Measurements from ENCODE around the gene VPS4B.
"Not testable (repeated sequence)": the region's sequence is repeated elsewhere in the genome, so short reads cannot be mapped to it uniquely, and the experiment has no call there.

Gene VPS4B

GRCh38 chr18:63367053-63367953 is 55.0 kb downstream of the VPS4B start, which contains the start of gene KDSR:
KDSR (minus strand) TSS chr18:63367206; CDS start chr18:63367118, 88 bp downstream.
- DNase-seq (ENCODE audit: low read depth in 2 of 2): peak; percentile 98

GRCh38 chr18:63366213-63367052 is 55.8 kb downstream of the VPS4B start:
- DNase-seq (ENCODE audit: low read depth in 2 of 2): no peak

- no peak for DNase-seq (ENCODE audit: low read depth in 2 of 2)
Observed at GRCh38 chr18:63365876-63366212, 56.4 kb downstream of the VPS4B start.

GRCh38 chr18:63363951-63364350 is 58.3 kb downstream of the VPS4B start:
- no peak for DNase-seq (ENCODE audit: low read depth in 2 of 2)

GRCh38 chr18:63363420-63363819 is 58.9 kb downstream of the VPS4B start:
- DNase-seq (ENCODE audit: low read depth in 2 of 2): not testable (repeated sequence)

GRCh38 chr18:63356272-63356896 is 65.9 kb downstream of the VPS4B start:
- no peak for DNase-seq (ENCODE audit: low read depth in 2 of 2)

GRCh38 chr18:63350230-63350629 is 72.0 kb downstream of the VPS4B start:
- no peak for DNase-seq (ENCODE audit: low read depth in 2 of 2)

GRCh38 chr18:63348508-63349136 is 73.7 kb downstream of the VPS4B start:
- DNase-seq (ENCODE audit: low read depth in 2 of 2): no peak

GRCh38 chr18:63346480-63347183 is 75.6 kb downstream of the VPS4B start:
- no peak for DNase-seq (ENCODE audit: low read depth in 2 of 2)

GRCh38 chr18:63346031-63346430 is 76.2 kb downstream of the VPS4B start:
- no peak for DNase-seq (ENCODE audit: low read depth in 2 of 2)

GRCh38 chr18:63344918-63345317 is 77.4 kb downstream of the VPS4B start:
- no peak for DNase-seq (ENCODE audit: low read depth in 2 of 2)

- no peak for DNase-seq (ENCODE audit: low read depth in 2 of 2)
Observed at GRCh38 chr18:63344263-63344662, 78.0 kb downstream of the VPS4B start.

GRCh38 chr18:63342206-63342605 is 80.1 kb downstream of the VPS4B start:
- DNase-seq (ENCODE audit: low read depth in 2 of 2): no peak

- DNase-seq (ENCODE audit: low read depth in 2 of 2): no peak
Observed at GRCh38 chr18:63339920-63340484, 82.3 kb downstream of the VPS4B start.

Data from fibroblast of skin of left quadriceps (primary cell).